IMR-90 (cell line): Measurements from ENCODE around the gene AK3. TPM values are rescaled to one million over a fixed set of nuclear protein-coding genes. Genes with fewer than 3 reads are reported as not detected.

ENCODE experiments used
- ATAC-seq: fragments of 200-7000 bp; cut with Tn5 transposase; 2 replicates; pipeline ENCODE4 v1.9.1; 2020; ENCODE audit warnings: low read depth, mild to moderate bottlenecking, moderate library complexity
- BruUV-seq: library from RNA; stranded (reverse); fragments of 400-500 nt; replicated peaks from 2 replicates; lab custom pipeline; 2021; lab: Mats Ljungman, UMichigan
- CTCF ChIA-PET: fragments of 300-600 bp; formaldehyde crosslinking; extraction: SDS; loops from one replicate; lab custom pipeline; 2021; ENCODE audit warnings: antibody characterized with exemption; lab: Yijun Ruan, JAX
- POLR2A ChIA-PET: fragments of 300-600 bp; sonication (Branson Sonifier 250); formaldehyde crosslinking; loops from one replicate; lab custom pipeline; 2022; ENCODE audit warnings: antibody characterized with exemption; ENCODE audit not compliant: unreplicated experiment; lab: Charles Lee
- DNase-seq: peaks from one replicate; pipeline ENCODE4 v3.0.0; 2013
- H2AFZ ChIP-seq: replicated peaks from 2 replicates; pipeline ENCODE3; 2013; ENCODE audit warnings: low read length, mild to moderate bottlenecking; ENCODE audit not compliant: poor library complexity
- H2AK5ac ChIP-seq: 2 replicates; pipeline ENCODE4 v1.6.1; 2013; ENCODE audit warnings: low read depth, low read length, inconsistent platforms
- H2AK9ac ChIP-seq: replicated peaks from 2 replicates; pipeline ENCODE3; 2013; ENCODE audit warnings: mild to moderate bottlenecking, low read depth, low read length, moderate library complexity; ENCODE audit not compliant: poor library complexity
- H2BK120ac ChIP-seq: 2 replicates; pipeline ENCODE4 v1.6.1; 2013; ENCODE audit warnings: low read depth, low read length, inconsistent platforms
- H2BK15ac ChIP-seq: 3 replicates; pipeline ENCODE4 v1.6.1; 2013; ENCODE audit warnings: low read depth, low read length, inconsistent platforms
- H2BK20ac ChIP-seq: 2 replicates; pipeline ENCODE4 v1.6.1; 2013; ENCODE audit warnings: low read depth, mild to moderate bottlenecking, inconsistent platforms, low read length, moderate library complexity
- H2BK5ac ChIP-seq: 2 replicates; pipeline ENCODE4 v1.6.1; 2013; ENCODE audit warnings: mild to moderate bottlenecking, low read depth, low read length, inconsistent platforms; ENCODE audit not compliant: poor library complexity, severe bottlenecking
- H3K14ac ChIP-seq: replicated peaks from 2 replicates; pipeline ENCODE4 v1.6.1; 2013; ENCODE audit warnings: low read depth, low read length, inconsistent platforms
- H3K18ac ChIP-seq: 2 replicates; pipeline ENCODE4 v1.6.1; 2013; ENCODE audit warnings: low read depth, low read length, control low read depth
- H3K23ac ChIP-seq: 2 replicates; pipeline ENCODE4 v1.6.1; 2013; ENCODE audit warnings: low read depth, low read length, inconsistent platforms
- H3K27ac ChIP-seq: 2 replicates; pipeline ENCODE4 v1.5.1; 2013; ENCODE audit warnings: mild to moderate bottlenecking, control low read depth, low read length; ENCODE audit not compliant: insufficient read depth
- H3K27me3 ChIP-seq: 2 replicates; pipeline ENCODE4 v1.6.1; 2013; ENCODE audit warnings: low read length; ENCODE audit not compliant: control insufficient read depth, insufficient read depth
- H3K36me3 ChIP-seq: 2 replicates; pipeline ENCODE4 v1.6.1; 2013; ENCODE audit warnings: low read length, mixed read lengths; ENCODE audit not compliant: control insufficient read depth, insufficient read depth
- H3K4ac ChIP-seq: 2 replicates; pipeline ENCODE4 v1.6.1; 2013; ENCODE audit warnings: low read depth, low read length, inconsistent platforms
- H3K4me1 ChIP-seq: 2 replicates; pipeline ENCODE4 v1.6.1; 2013; ENCODE audit warnings: low read length, mixed read lengths; ENCODE audit not compliant: control insufficient read depth, insufficient read depth
- H3K4me2 ChIP-seq: 2 replicates; pipeline ENCODE4 v1.6.1; 2013; ENCODE audit warnings: low read depth, mild to moderate bottlenecking, control low read depth, low read length, moderate library complexity
- H3K4me3 ChIP-seq: 2 replicates; pipeline ENCODE4 v1.5.1; 2013; ENCODE audit warnings: low read depth, mild to moderate bottlenecking, control low read depth, low read length, moderate library complexity; ENCODE audit not compliant: insufficient read depth
- H3K56ac ChIP-seq: 2 replicates; pipeline ENCODE4 v1.6.1; 2013; ENCODE audit warnings: low read length, inconsistent platforms; ENCODE audit not compliant: insufficient read depth; ENCODE audit errors: extremely low read depth
- H3K79me1 ChIP-seq, 2 experiments: 2 replicates each; pipeline ENCODE4 v1.6.1; 2013; ENCODE audit warnings: low read length in 2 of 2, inconsistent platforms in 1 of 2, low read depth in 1 of 2
- H3K9ac ChIP-seq: 2 replicates; pipeline ENCODE4 v1.6.1; 2013; ENCODE audit warnings: low read depth, low read length, control low read depth
- H3K9me1 ChIP-seq: 2 replicates; pipeline ENCODE4 v1.6.1; 2013; ENCODE audit warnings: low read length, inconsistent platforms; ENCODE audit not compliant: insufficient read depth
- H3K9me3 ChIP-seq: 2 replicates; pipeline ENCODE4 v1.6.1; 2013; ENCODE audit warnings: low read length; ENCODE audit not compliant: control insufficient read depth, insufficient read depth
- H4K20me1 ChIP-seq: 2 replicates; pipeline ENCODE4 v1.6.1; 2013; ENCODE audit warnings: low read length, inconsistent platforms; ENCODE audit not compliant: insufficient read depth
- H4K5ac ChIP-seq: 2 replicates; pipeline ENCODE4 v1.6.1; 2013; ENCODE audit warnings: mild to moderate bottlenecking, low read depth, low read length, control low read depth
- H4K8ac ChIP-seq, 2 experiments: 2 replicates each; pipeline ENCODE4 v1.6.1; 2013; ENCODE audit warnings: low read depth in 2 of 2, low read length in 2 of 2, control low read depth in 1 of 2, inconsistent platforms in 1 of 2
- H4K91ac ChIP-seq: 2 replicates; pipeline ENCODE4 v1.6.1; 2013; ENCODE audit warnings: low read depth, low read length, inconsistent platforms; ENCODE audit not compliant: insufficient read depth
- BHLHE40 ChIP-seq: fragments of 150-350 bp; IDR thresholded peaks from 2 replicates; pipeline ENCODE4 v1.6.1; 2016; ENCODE audit warnings: mild to moderate bottlenecking, low read depth, low read length
- CEBPB ChIP-seq: IDR thresholded peaks from 2 replicates; pipeline ENCODE4 v1.6.1; 2012; ENCODE audit warnings: low read depth, low read length, improper control_type of control experiment
- CHD1 ChIP-seq: IDR thresholded peaks from 2 replicates; pipeline ENCODE4 v1.6.1; 2012; ENCODE audit warnings: low read depth, low read length, improper control_type of control experiment
- FOS ChIP-seq: fragments of 150-350 bp; IDR thresholded peaks from 2 replicates; pipeline ENCODE4 v1.6.1; 2016; ENCODE audit warnings: low read depth, low read length
- MAFK ChIP-seq: IDR thresholded peaks from 2 replicates; pipeline ENCODE4 v1.6.1; 2012; ENCODE audit warnings: low read depth, low read length, improper control_type of control experiment
- MAZ ChIP-seq: IDR thresholded peaks from 2 replicates; pipeline ENCODE4 v1.6.1; 2012; ENCODE audit warnings: low read depth, mild to moderate bottlenecking, low read length, improper control_type of control experiment, moderate library complexity, borderline replicate concordance
- MXI1 ChIP-seq: IDR thresholded peaks from 2 replicates; pipeline ENCODE4 v1.6.1; 2012; ENCODE audit warnings: low read depth, mild to moderate bottlenecking, low read length, moderate library complexity, borderline replicate concordance
- NFE2L2 ChIP-seq: fragments of 150-350 bp; IDR thresholded peaks from 2 replicates; pipeline ENCODE4 v1.6.1; 2016; ENCODE audit warnings: low read depth, mild to moderate bottlenecking, low read length
- POLR2A ChIP-seq: IDR thresholded peaks from 2 replicates; pipeline ENCODE4 v1.6.1; 2012; ENCODE audit warnings: mild to moderate bottlenecking, low read depth, low read length
- RAD21 ChIP-seq: IDR thresholded peaks from 2 replicates; pipeline ENCODE4 v1.6.1; 2012; ENCODE audit warnings: low read length, improper control_type of control experiment
- RCOR1 ChIP-seq: IDR thresholded peaks from 2 replicates; pipeline ENCODE4 v1.6.1; 2012; ENCODE audit warnings: mild to moderate bottlenecking, low read length, improper control_type of control experiment; ENCODE audit not compliant: insufficient replicate concordance
- RFX5 ChIP-seq: IDR thresholded peaks from 2 replicates; pipeline ENCODE4 v1.8.0; 2012; ENCODE audit warnings: low read depth, mild to moderate bottlenecking, low read length, moderate library complexity
- SMC3 ChIP-seq: fragments of 150-350 bp; IDR thresholded peaks from 2 replicates; pipeline ENCODE4 v1.6.1; 2016; ENCODE audit warnings: low read depth, mild to moderate bottlenecking, antibody characterized with exemption, low read length, moderate library complexity
- WGBS, 2 experiments: methylation state at CpG; one replicate each; pipeline versions ENCODE4 v1.1.5 to v1.1.7; 2013; ENCODE audit warnings: missing lambda C conversion rate in 2 of 2; ENCODE audit not compliant: insufficient read length in 1 of 2; ENCODE audit errors: extremely low coverage in 2 of 2; 5-methylcytosine and 5-hydroxymethylcytosine counted together
- dilution Hi-C: fragments of 300-500 bp; cut with HindIII; formaldehyde crosslinking; loops from one replicate; pipeline ENCODE4 v1.14.3; 2018; ENCODE audit warnings: low sequenced_read_pairs; ENCODE audit not compliant: unreplicated experiment
- in situ Hi-C: fragments of 300-500 bp; cut with MboI; formaldehyde crosslinking; loops from 3 replicates; pipeline ENCODE4 v1.14.3; 2019; ENCODE audit warnings: low sequenced_read_pairs, inconsistent platforms, mixed read lengths
- intact Hi-C: fragments of 100-400 bp; cut with micrococcal nuclease; formaldehyde crosslinking; loops from 2 replicates; pipeline ENCODE4 v1.10.0; 2022
- polyA plus RNA-seq, 3 experiments: library from polyadenylated mRNA; depleted of rRNA; stranded (reverse); fragments of >200 nt; gene quantifications; 2 replicates each; pipeline ENCODE4 v1.2.3, GENCODE V29; 2012; ENCODE audit warnings: low replicate concordance in 1 of 3
- total RNA-seq: library from RNA; depleted of rRNA; stranded (reverse); fragments of >200 nt; gene quantifications from 2 replicates; pipeline ENCODE4 v1.2.3, GENCODE V29; 2012
- TF ChIP-seq, protein P1 (sequence below): conservative IDR thresholded peaks from 2 replicates; pipeline ENCODE4 v1.5.1; 2012; ENCODE audit warnings: mild to moderate bottlenecking, low read depth, low read length, improper control_type of control experiment
- TF ChIP-seq, protein P2 (sequence below): fragments of 150-350 bp; IDR thresholded peaks from 2 replicates; pipeline ENCODE4 v1.6.1; 2017; ENCODE audit warnings: mild to moderate bottlenecking, antibody characterized with exemption, low read length, low read depth
- TF ChIP-seq, protein P3 (sequence below): fragments of 150-350 bp; IDR thresholded peaks from 2 replicates; pipeline ENCODE4 v1.6.1; 2016; ENCODE audit warnings: low read depth, mild to moderate bottlenecking, low read length, moderate library complexity, borderline replicate concordance

Gene AK3
- total and polyA plus RNA-seq, 2 of the 4 experiments (the other 2 are of a cell fraction): 24.7 to 26.2 TPM

DNA sequence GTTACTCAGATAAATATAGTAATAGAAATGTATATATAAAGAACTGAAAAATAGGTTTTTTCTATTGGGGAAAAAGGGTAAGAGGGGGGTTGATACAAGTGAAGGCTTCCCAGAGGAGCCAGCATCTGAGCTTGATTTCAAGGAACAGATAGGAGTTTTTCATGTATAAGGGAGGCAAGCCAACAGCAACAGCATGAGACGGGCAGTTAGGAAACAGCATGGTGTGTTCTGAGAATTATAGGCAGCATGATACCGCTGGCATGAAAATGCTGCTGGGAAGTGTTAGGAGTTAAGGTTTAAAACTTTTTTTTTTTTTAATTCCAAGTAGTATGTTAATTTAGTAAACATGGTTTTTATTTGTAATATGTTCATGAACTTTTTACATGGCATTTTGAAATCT lies 52.0 kb downstream of the AK3 start:
- no CpG with 5 or more reads among the region's 2 CpGs for WGBS, 2 experiments
- dilution Hi-C loops (no loop called here), in situ Hi-C loops (loop anchor here (25.0 kb wide), 1 partner anchor 577 kb away; no protein-coding TSS in a partner anchor), intact Hi-C loops (no loop called here)
- DNase-seq (no peak), ATAC-seq (no peak)
- no peak overlapping the region for H2AFZ ChIP-seq
- no peak overlapping the region for H3K56ac ChIP-seq
- BruUV-seq: no TSS peak
- H3K23ac ChIP-seq: no peak overlapping the region; the same call in 1 of the 2 replicates
- H2BK15ac ChIP-seq: no peak overlapping the region
- no peak overlapping the region for H2AK5ac ChIP-seq
- no peak overlapping the region for H3K4ac ChIP-seq
- no peak overlapping the region for H3K14ac ChIP-seq
- ChIA-PET CTCF (no interaction called here), POLR2A (no interaction called here)
- TF ChIP-seq, protein P1, sequence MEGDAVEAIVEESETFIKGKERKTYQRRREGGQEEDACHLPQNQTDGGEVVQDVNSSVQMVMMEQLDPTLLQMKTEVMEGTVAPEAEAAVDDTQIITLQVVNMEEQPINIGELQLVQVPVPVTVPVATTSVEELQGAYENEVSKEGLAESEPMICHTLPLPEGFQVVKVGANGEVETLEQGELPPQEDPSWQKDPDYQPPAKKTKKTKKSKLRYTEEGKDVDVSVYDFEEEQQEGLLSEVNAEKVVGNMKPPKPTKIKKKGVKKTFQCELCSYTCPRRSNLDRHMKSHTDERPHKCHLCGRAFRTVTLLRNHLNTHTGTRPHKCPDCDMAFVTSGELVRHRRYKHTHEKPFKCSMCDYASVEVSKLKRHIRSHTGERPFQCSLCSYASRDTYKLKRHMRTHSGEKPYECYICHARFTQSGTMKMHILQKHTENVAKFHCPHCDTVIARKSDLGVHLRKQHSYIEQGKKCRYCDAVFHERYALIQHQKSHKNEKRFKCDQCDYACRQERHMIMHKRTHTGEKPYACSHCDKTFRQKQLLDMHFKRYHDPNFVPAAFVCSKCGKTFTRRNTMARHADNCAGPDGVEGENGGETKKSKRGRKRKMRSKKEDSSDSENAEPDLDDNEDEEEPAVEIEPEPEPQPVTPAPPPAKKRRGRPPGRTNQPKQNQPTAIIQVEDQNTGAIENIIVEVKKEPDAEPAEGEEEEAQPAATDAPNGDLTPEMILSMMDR: no peak
- TF ChIP-seq POLR2A (no peak), RFX5 (no peak), CHD1 (no peak), MAZ (no peak), BHLHE40 (no peak), NFE2L2 (no peak), SMC3 (no peak), MAFK (no peak), MXI1 (no peak), FOS (no peak), RCOR1 (no peak), RAD21 (no peak), CEBPB (no peak)
- TF ChIP-seq, protein P2, sequence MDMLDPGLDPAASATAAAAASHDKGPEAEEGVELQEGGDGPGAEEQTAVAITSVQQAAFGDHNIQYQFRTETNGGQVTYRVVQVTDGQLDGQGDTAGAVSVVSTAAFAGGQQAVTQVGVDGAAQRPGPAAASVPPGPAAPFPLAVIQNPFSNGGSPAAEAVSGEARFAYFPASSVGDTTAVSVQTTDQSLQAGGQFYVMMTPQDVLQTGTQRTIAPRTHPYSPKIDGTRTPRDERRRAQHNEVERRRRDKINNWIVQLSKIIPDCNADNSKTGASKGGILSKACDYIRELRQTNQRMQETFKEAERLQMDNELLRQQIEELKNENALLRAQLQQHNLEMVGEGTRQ: no peak
- TF ChIP-seq, protein P3, sequence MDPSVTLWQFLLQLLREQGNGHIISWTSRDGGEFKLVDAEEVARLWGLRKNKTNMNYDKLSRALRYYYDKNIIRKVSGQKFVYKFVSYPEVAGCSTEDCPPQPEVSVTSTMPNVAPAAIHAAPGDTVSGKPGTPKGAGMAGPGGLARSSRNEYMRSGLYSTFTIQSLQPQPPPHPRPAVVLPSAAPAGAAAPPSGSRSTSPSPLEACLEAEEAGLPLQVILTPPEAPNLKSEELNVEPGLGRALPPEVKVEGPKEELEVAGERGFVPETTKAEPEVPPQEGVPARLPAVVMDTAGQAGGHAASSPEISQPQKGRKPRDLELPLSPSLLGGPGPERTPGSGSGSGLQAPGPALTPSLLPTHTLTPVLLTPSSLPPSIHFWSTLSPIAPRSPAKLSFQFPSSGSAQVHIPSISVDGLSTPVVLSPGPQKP: no peak
- no peak overlapping the region for H3K27ac ChIP-seq
- no peak overlapping the region for H2BK120ac ChIP-seq
- H3K4me2 ChIP-seq: no peak overlapping the region
- H4K5ac ChIP-seq: no peak overlapping the region
- peaks cover 7% of the 10 kb centered on the region; the same call in 1 of the 2 replicates for H4K20me1 ChIP-seq
- no peak overlapping the region for H4K8ac ChIP-seq
- no peak overlapping the region for H2BK20ac ChIP-seq
- no peaks in the 10 kb centered on the region for H3K9me3 ChIP-seq
- no peak overlapping the region for H2AK9ac ChIP-seq
- no peak overlapping the region for H4K91ac ChIP-seq
- H3K18ac ChIP-seq: no peak overlapping the region
- H3K79me1 ChIP-seq: peaks cover 10 to 56% of the 10 kb centered on the region in 2 experiments
- H3K4me1 ChIP-seq: peaks cover 2% of the 10 kb centered on the region
- no peak overlapping the region for H3K4me3 ChIP-seq
- H3K27me3 ChIP-seq: no peaks in the 10 kb centered on the region
- peaks cover 10% of the 10 kb centered on the region for H3K9me1 ChIP-seq
- H3K36me3 ChIP-seq: peaks cover 24% of the 10 kb centered on the region
- no peak overlapping the region for H3K9ac ChIP-seq
- H2BK5ac ChIP-seq: no peak overlapping the region
